Upper lobe of left lung (tissue), 4 donors: ENCODE measurements around the gene MOK.

Experiments
- CTCF ChIP-seq, 6 experiments: fragments of 450-650 bp in 4 of 6; fragments of 200-600 bp in 2 of 6; sonication (generic) in 2 of 6; IDR thresholded peaks; one replicate each; pipeline ENCODE4 v1.5.1; 2016 to 2019; ENCODE audit warnings: antibody characterized with exemption in 6 of 6
- POLR2A ChIP-seq, 4 donors: fragments of 450-650 bp; IDR thresholded peaks; one replicate each; pipeline ENCODE4 v1.5.1; 2016 to 2017; ENCODE audit warnings: antibody characterized with exemption in 4 of 4, mild to moderate bottlenecking in 2 of 4
- POLR2AphosphoS5 ChIP-seq, 2 donors: sonication (generic); formaldehyde crosslinking; IDR thresholded peaks; one replicate each; pipeline ENCODE4 v1.5.1; 2017; ENCODE audit warnings: antibody characterized with exemption in 2 of 2

DNA sequence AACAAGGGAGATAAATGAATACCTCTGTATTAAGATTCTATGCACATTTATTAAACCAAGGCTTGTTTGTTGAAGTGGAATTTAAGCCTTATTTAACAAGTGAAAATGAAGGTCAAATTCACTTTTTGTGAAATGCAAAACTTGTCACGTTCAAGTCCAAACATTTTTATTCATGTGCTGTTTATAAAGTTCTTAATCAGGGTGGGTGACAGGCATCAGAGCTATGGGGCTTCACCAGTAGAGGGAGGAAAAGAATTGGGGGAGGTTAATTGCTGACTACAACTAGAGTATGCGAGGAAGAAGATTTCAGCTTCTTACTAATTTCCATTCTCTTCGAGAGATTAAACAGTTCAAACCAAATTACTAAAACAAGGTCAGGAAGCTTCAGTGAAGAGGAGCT lies 9.7 kb downstream of the MOK start:
- TF ChIP-seq CTCF (IDR thresholded peaks at IDR 0.05), result no peak
- TF ChIP-seq POLR2AphosphoS5 (IDR thresholded peaks at IDR 0.05), result no peak
- no peak for TF ChIP-seq POLR2A (IDR thresholded peaks at IDR 0.05)
